GM12878 (cell line): ENCODE results near the gene MARS1. TPM values are rescaled to one million over a fixed set of nuclear protein-coding genes. Genes with fewer than 3 reads are reported as not detected.

Source experiments
- ATAC-seq: fragments of 200-7000 bp; cut with Tn5 transposase; 3 replicates; pipeline ENCODE4 v1.9.1; 2020; ENCODE audit warnings: mild to moderate bottlenecking, moderate library complexity
- BruUV-seq: library from RNA; stranded (reverse); fragments of 400-500 nt; replicated peaks from 2 replicates; lab custom pipeline; 2021; lab: Mats Ljungman, UMichigan
- CTCF ChIA-PET: fragments of 300-600 bp; sonication (Branson Sonifier 250); formaldehyde crosslinking; extraction: SDS; loops from one replicate; lab custom pipeline; 2021; ENCODE audit warnings: inconsistent platforms; lab: Yijun Ruan, JAX
- POLR2A ChIA-PET: fragments of 350-600 bp; formaldehyde crosslinking; extraction: SDS; loops from one replicate; lab custom pipeline; 2021; ENCODE audit warnings: inconsistent platforms; lab: Charles Lee
- RAD21 ChIA-PET: fragments of 300-600 bp; sonication (Branson Sonifier 250); formaldehyde crosslinking; loops from one replicate; lab custom pipeline; 2023; ENCODE audit warnings: antibody characterized with exemption; ENCODE audit not compliant: unreplicated experiment; lab: Charles Lee
- SMC1A ChIA-PET: fragments of 300-600 bp; sonication (Branson Sonifier 250); formaldehyde crosslinking; loops from one replicate; lab custom pipeline; 2023; ENCODE audit not compliant: unreplicated experiment, uncharacterized antibody; lab: Charles Lee
- DNase-seq: peaks from one replicate; pipeline ENCODE4 v3.0.0-alpha.2; 2011; ENCODE audit warnings: low read depth, low spot score
- FAIRE-seq: peaks from 3 replicates; lab custom pipeline; 2011; peaks lifted over from hg19 to GRCh38; lab: Jason Lieb, UNC
- H2AFZ ChIP-seq: 2 replicates; pipeline ENCODE4 v1.6.0; 2011; ENCODE audit warnings: low read depth, low read length, control low read depth; ENCODE audit not compliant: control insufficient read depth
- H3K27ac ChIP-seq: 2 replicates; pipeline ENCODE4 v1.5.1; 2011; ENCODE audit warnings: control low read depth; ENCODE audit not compliant: control insufficient read depth, insufficient read depth
- H3K27me3 ChIP-seq, 2 experiments: replicated peaks in 1 of 2; 2 replicates each; pipeline versions ENCODE4 v1.6.0 to v1.6.1; 2011; ENCODE audit warnings: low read length in 1 of 2; ENCODE audit not compliant: control insufficient read depth in 2 of 2, insufficient read depth in 2 of 2
- H3K36me3 ChIP-seq, 2 experiments: 2 replicates each; pipeline ENCODE4 v1.5.1; 2011; ENCODE audit warnings: low read length in 1 of 2; ENCODE audit not compliant: control insufficient read depth in 2 of 2, insufficient read depth in 2 of 2
- H3K4me1 ChIP-seq: 2 replicates; pipeline ENCODE4 v1.6.1; 2011; ENCODE audit warnings: mild to moderate bottlenecking, low read length, moderate library complexity, mixed read lengths; ENCODE audit not compliant: control insufficient read depth, insufficient read depth
- H3K4me2 ChIP-seq: 2 replicates; pipeline ENCODE4 v1.6.0; 2011; ENCODE audit warnings: control low read depth; ENCODE audit not compliant: control insufficient read depth, insufficient read depth
- H3K4me3 ChIP-seq: fragments of 200-600 bp; sonication (generic); 2 replicates; pipeline ENCODE4 v1.5.1; 2016
- H3K79me2 ChIP-seq: 2 replicates; pipeline ENCODE4 v1.6.0; 2011; ENCODE audit warnings: low read length; ENCODE audit not compliant: control insufficient read depth, insufficient read depth
- H3K9ac ChIP-seq: 2 replicates; pipeline ENCODE4 v1.8.0; 2011; ENCODE audit warnings: low read length, control low read depth, mixed read lengths; ENCODE audit not compliant: control insufficient read depth, insufficient read depth
- H3K9me3 ChIP-seq: replicated peaks from 3 replicates; pipeline ENCODE4 v1.5.1; 2011; ENCODE audit warnings: mild to moderate bottlenecking, low read length; ENCODE audit not compliant: control insufficient read depth, insufficient read depth
- H4K20me1 ChIP-seq: 2 replicates; pipeline ENCODE4 v1.6.0; 2011; ENCODE audit not compliant: control insufficient read depth, insufficient read depth
- ATF7 ChIP-seq: fragments of 450-650 bp; IDR thresholded peaks from 2 replicates; pipeline ENCODE4 v1.6.1; 2016; ENCODE audit warnings: low read depth, mild to moderate bottlenecking
- CBX3 ChIP-seq: fragments of 200-600 bp; sonication (generic); IDR thresholded peaks from 2 replicates; pipeline ENCODE4 v1.6.1; 2016; ENCODE audit warnings: low read depth, borderline replicate concordance
- CREB1 ChIP-seq: IDR thresholded peaks from 2 replicates; pipeline ENCODE4 v1.6.1; 2012; ENCODE audit warnings: low read depth, mild to moderate bottlenecking, inconsistent platforms
- IRF5 ChIP-seq: fragments of 450-650 bp; IDR thresholded peaks from 2 replicates; pipeline ENCODE4 v1.6.1; 2017; ENCODE audit warnings: borderline replicate concordance
- LARP7 ChIP-seq: fragments of 450-650 bp; IDR thresholded peaks from 2 replicates; pipeline ENCODE4 v1.6.1; 2017; ENCODE audit warnings: mild to moderate bottlenecking
- PBX3 ChIP-seq: IDR thresholded peaks from 2 replicates; pipeline ENCODE4 v1.6.1; 2011; ENCODE audit warnings: mild to moderate bottlenecking, low read depth, low read length, moderate library complexity; ENCODE audit not compliant: insufficient replicate concordance
- RELB ChIP-seq: fragments of 450-650 bp; IDR thresholded peaks from 2 replicates; pipeline ENCODE4 v1.6.1; 2017; ENCODE audit warnings: low read depth, mild to moderate bottlenecking, moderate library complexity
- REST ChIP-seq: IDR thresholded peaks from 2 replicates; pipeline ENCODE4 v1.6.1; 2012; ENCODE audit warnings: mild to moderate bottlenecking, low read depth, low read length
- SMC3 ChIP-seq: IDR thresholded peaks from 2 replicates; pipeline ENCODE4 v1.6.1; 2011; ENCODE audit warnings: low read length, improper control_type of control experiment, borderline replicate concordance
- SRF ChIP-seq, 2 experiments: IDR thresholded peaks; 2 replicates each; pipeline ENCODE4 v1.6.1; 2011; ENCODE audit warnings: low read depth in 2 of 2, low read length in 2 of 2, mild to moderate bottlenecking in 1 of 2, moderate library complexity in 1 of 2
- TCF3 ChIP-seq: IDR thresholded peaks from 2 replicates; pipeline ENCODE4 v1.6.1; 2012; ENCODE audit warnings: low read depth, mild to moderate bottlenecking, low read length, borderline replicate concordance; ENCODE audit not compliant: insufficient read depth
- ZBTB33 ChIP-seq: fragments of 450-650 bp; IDR thresholded peaks from 2 replicates; pipeline ENCODE4 v1.6.1; 2017; ENCODE audit warnings: mild to moderate bottlenecking
- ZNF384 ChIP-seq: IDR thresholded peaks from 2 replicates; pipeline ENCODE4 v1.6.1; 2012; ENCODE audit warnings: low read depth, mild to moderate bottlenecking, low read length, improper control_type of control experiment, borderline replicate concordance
- ZNF622 ChIP-seq: fragments of 450-650 bp; IDR thresholded peaks from 2 replicates; pipeline ENCODE4 v1.6.1; 2017; ENCODE audit warnings: mild to moderate bottlenecking, inconsistent platforms
- WGBS: methylation state at CpG from one replicate; pipeline ENCODE4 v1.1.6; 2016; ENCODE audit warnings: low lambda C conversion rate; ENCODE audit not compliant: insufficient replicate concordance, insufficient coverage; ENCODE audit errors: missing lambda C conversion rate; 5-methylcytosine and 5-hydroxymethylcytosine counted together
- in situ Hi-C: fragments of 300-500 bp; cut with MboI; formaldehyde crosslinking; loops from 9 replicates; pipeline ENCODE4 v1.14.3; 2018; ENCODE audit warnings: mixed read lengths
- intact Hi-C: fragments of 100-400 bp; cut with micrococcal nuclease; formaldehyde crosslinking; loops from one replicate; pipeline ENCODE4 v1.14.2; 2022; ENCODE audit not compliant: unreplicated experiment
- polyA plus RNA-seq, 11 experiments: library from polyadenylated mRNA; depleted of rRNA in 4 of 11; unstranded in 6 of 11; stranded (reverse) in 5 of 11; fragments of >200 nt; fragmentation: Nextera tagmentation in 4 of 11; fragmentation: Illumina TruSeq in 1 of 11; extraction: Ambion mirVana in 4 of 11; extraction: Trizol in 1 of 11; gene quantifications; 1 replicate in 1 of 11; 2 replicates in 10 of 11; pipeline versions ENCODE4 v1.2.1 to v1.2.3, GENCODE V29; 2011 to 2016; ENCODE audit warnings: inconsistent platforms in 2 of 11, missing spikeins in 2 of 11, low read depth in 1 of 11
- total RNA-seq, 4 experiments: library from RNA; depleted of rRNA in 3 of 4; stranded (reverse); fragments of >200 nt in 3 of 4; fragmentation: Illumina TruSeq in 1 of 4; extraction: Trizol in 1 of 4; gene quantifications; 2 replicates each; pipeline versions ENCODE4 v1.2.1 to v1.2.3, GENCODE V29; 2013 to 2021

Gene MARS1
- total and polyA plus RNA-seq, 10 of the 15 experiments (the other 5 are each of a cell fraction or from before 2014, with no cell fraction given), result 72.3 to 270 (median 153) TPM

GRCh38 chr12:57450057-57450456, 37.8 kb upstream of the MARS1 start:
- no peaks in the 10 kb centered on the region for H3K27me3 ChIP-seq
- no TSS peak for BruUV-seq
- H3K27ac ChIP-seq, result no peak overlapping the region
- in situ Hi-C loops (loop anchor here (10.0 kb wide), 1 partner anchor 135 kb away; no protein-coding TSS in a partner anchor), intact Hi-C loops (no loop called here)
- ChIA-PET CTCF (interaction anchor here (0.6 to 11.0 kb wide), 10 partner anchors 9 to 236 kb away, joined by 3 to 540 read pairs (median 4); partner anchors contain the start of gene GLI1), SMC1A (interaction anchor here (0.8 to 7.6 kb wide), 4 partner anchors 9 to 186 kb away, joined by 3 to 226 read pairs (median 71); partner anchors contain the start of gene GLI1), RAD21 (interaction anchor here (6.5 to 6.8 kb wide), 3 partner anchors 142 to 205 kb away, joined by 73 to 224 read pairs (median 85); partner anchors contain the start of gene STAC3), POLR2A (interaction anchor here (0.5 to 6.1 kb wide), 5 partner anchors 9 to 690 kb away, joined by 3 to 29 read pairs (median 6); partner anchors contain the start of gene INHBC)
- WGBS, result 90% methylated on average over 3 of the region's 3 CpGs
- no peak for FAIRE-seq
- no peaks in the 10 kb centered on the region for H4K20me1 ChIP-seq
- H2AFZ ChIP-seq, result no peak overlapping the region
- H3K4me2 ChIP-seq, result no peak overlapping the region
- DNase-seq, result no peak
- no peak overlapping the region for H3K4me3 ChIP-seq
- H3K9ac ChIP-seq, result no peak overlapping the region
- H3K4me1 ChIP-seq, result no peaks in the 10 kb centered on the region
- no peaks in the 10 kb centered on the region for H3K9me3 ChIP-seq
- ATAC-seq, result no peak
- no peaks in the 10 kb centered on the region for H3K79me2 ChIP-seq
- H3K36me3 ChIP-seq, result no peaks in the 10 kb centered on the region
- TF ChIP-seq TCF3 (no peak), ZNF622 (no peak), RELB (no peak), ATF7 (no peak), CBX3 (no peak), PBX3 (no peak), SRF (IDR thresholded peaks at IDR 0.05; ENCODE audit: low read depth in 2 of 2, low read length in 2 of 2) (no peak), SMC3 (no peak), ZNF384 (no peak), LARP7 (no peak), CREB1 (no peak), REST (no peak), IRF5 (no peak), ZBTB33 (no peak)
